IMR-90 (cell line): ENCODE data around the gene LYPD5.

Experiments
- CEBPB ChIP-seq: IDR thresholded peaks from 2 replicates; pipeline ENCODE4 v1.6.1; 2012; ENCODE audit warnings: low read depth, low read length, improper control_type of control experiment
- CHD1 ChIP-seq: IDR thresholded peaks from 2 replicates; pipeline ENCODE4 v1.6.1; 2012; ENCODE audit warnings: low read depth, low read length, improper control_type of control experiment
- CTCF ChIP-seq: conservative IDR thresholded peaks from 2 replicates; pipeline ENCODE4 v1.5.1; 2012; ENCODE audit warnings: mild to moderate bottlenecking, low read depth, low read length, improper control_type of control experiment
- ELK1 ChIP-seq: fragments of 150-350 bp; IDR thresholded peaks from 2 replicates; pipeline ENCODE4 v1.6.1; 2016; ENCODE audit warnings: low read depth, mild to moderate bottlenecking, low read length, moderate library complexity, borderline replicate concordance
- FOS ChIP-seq: fragments of 150-350 bp; IDR thresholded peaks from 2 replicates; pipeline ENCODE4 v1.6.1; 2016; ENCODE audit warnings: low read depth, low read length
- MAZ ChIP-seq: IDR thresholded peaks from 2 replicates; pipeline ENCODE4 v1.6.1; 2012; ENCODE audit warnings: low read depth, mild to moderate bottlenecking, low read length, improper control_type of control experiment, moderate library complexity, borderline replicate concordance
- MXI1 ChIP-seq: IDR thresholded peaks from 2 replicates; pipeline ENCODE4 v1.6.1; 2012; ENCODE audit warnings: low read depth, mild to moderate bottlenecking, low read length, moderate library complexity, borderline replicate concordance
- POLR2A ChIP-seq: IDR thresholded peaks from 2 replicates; pipeline ENCODE4 v1.6.1; 2012; ENCODE audit warnings: mild to moderate bottlenecking, low read depth, low read length
- RAD21 ChIP-seq: IDR thresholded peaks from 2 replicates; pipeline ENCODE4 v1.6.1; 2012; ENCODE audit warnings: low read length, improper control_type of control experiment
- SMC3 ChIP-seq: fragments of 150-350 bp; IDR thresholded peaks from 2 replicates; pipeline ENCODE4 v1.6.1; 2016; ENCODE audit warnings: low read depth, mild to moderate bottlenecking, antibody characterized with exemption, low read length, moderate library complexity
- USF2 ChIP-seq: fragments of 150-350 bp; IDR thresholded peaks from 2 replicates; pipeline ENCODE4 v1.6.1; 2017; ENCODE audit warnings: mild to moderate bottlenecking, antibody characterized with exemption, low read length, low read depth

GRCh38 chr19:43797118-43797517 lies 5.1 kb downstream of the LYPD5 start:
- no peak for TF ChIP-seq ELK1
- TF ChIP-seq POLR2A, result no peak
- TF ChIP-seq CTCF, result no peak
- no peak for TF ChIP-seq RAD21
- TF ChIP-seq SMC3, result no peak
- no peak for TF ChIP-seq MXI1
- TF ChIP-seq USF2, result no peak
- no peak for TF ChIP-seq FOS
- no peak for TF ChIP-seq CEBPB
- no peak for TF ChIP-seq MAZ
- no peak for TF ChIP-seq CHD1
